ENCODE data around the gene CAPZB.

DNA sequence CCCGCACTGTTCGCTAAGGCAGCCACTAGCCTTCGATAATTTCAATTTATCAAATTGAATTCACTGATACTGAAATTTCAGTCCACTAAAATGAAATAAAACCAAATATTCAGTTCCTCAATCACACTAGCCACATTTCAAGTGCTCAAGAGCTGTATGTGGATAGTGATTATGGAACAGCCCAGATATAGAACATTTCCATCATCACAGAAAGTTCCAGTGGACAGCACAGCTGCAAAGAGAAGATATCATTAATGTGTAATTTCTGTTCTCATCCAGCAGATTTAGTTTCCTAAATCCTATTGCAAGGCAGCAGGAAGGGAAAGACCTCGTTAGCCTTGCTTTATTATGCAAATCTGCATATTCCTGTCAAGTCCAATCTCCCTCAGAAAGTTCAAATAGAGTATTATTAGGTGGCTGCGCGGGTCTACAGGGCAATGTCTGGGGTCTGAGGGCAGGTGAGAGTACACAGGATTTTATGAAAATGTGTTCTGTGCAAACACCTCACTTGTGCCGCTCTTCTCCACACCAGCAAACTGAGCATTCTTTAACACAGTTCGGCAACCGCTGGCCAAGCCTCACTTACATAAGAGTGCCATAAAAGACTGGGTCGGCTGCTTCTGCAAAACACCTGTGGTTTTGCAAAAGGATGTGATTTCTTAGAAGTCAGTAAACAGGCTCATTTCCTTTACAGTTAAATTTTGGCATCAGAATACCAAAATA is 22.4 kb downstream of the CAPZB start:
- TF ChIP-seq, protein P1, sequence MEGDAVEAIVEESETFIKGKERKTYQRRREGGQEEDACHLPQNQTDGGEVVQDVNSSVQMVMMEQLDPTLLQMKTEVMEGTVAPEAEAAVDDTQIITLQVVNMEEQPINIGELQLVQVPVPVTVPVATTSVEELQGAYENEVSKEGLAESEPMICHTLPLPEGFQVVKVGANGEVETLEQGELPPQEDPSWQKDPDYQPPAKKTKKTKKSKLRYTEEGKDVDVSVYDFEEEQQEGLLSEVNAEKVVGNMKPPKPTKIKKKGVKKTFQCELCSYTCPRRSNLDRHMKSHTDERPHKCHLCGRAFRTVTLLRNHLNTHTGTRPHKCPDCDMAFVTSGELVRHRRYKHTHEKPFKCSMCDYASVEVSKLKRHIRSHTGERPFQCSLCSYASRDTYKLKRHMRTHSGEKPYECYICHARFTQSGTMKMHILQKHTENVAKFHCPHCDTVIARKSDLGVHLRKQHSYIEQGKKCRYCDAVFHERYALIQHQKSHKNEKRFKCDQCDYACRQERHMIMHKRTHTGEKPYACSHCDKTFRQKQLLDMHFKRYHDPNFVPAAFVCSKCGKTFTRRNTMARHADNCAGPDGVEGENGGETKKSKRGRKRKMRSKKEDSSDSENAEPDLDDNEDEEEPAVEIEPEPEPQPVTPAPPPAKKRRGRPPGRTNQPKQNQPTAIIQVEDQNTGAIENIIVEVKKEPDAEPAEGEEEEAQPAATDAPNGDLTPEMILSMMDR (IDR thresholded peaks at IDR 0.05), result no peak
- no peak for TF ChIP-seq POLR2A (IDR thresholded peaks at IDR 0.05)
